GM23338 (cell line): ENCODE results near the gene MEGF6. TPM values are rescaled to one million over a fixed set of nuclear protein-coding genes. Genes with fewer than 3 reads are reported as not detected.

Experiments used
- ATAC-seq: fragments of 200-7000 bp; cut with Tn5 transposase; 3 replicates; pipeline ENCODE4 v1.9.1; 2020
- DNase-seq: peaks from one replicate; pipeline ENCODE4 v3.0.0-alpha.2; 2015; ENCODE audit warnings: low spot score
- H2AFZ ChIP-seq: fragments of 200-600 bp; sonication (generic); 2 replicates; pipeline ENCODE4 v1.8.0; 2016; ENCODE audit warnings: antibody characterized with exemption, mild to moderate bottlenecking, moderate library complexity
- H3F3A ChIP-seq: fragments of 200-600 bp; sonication (generic); replicated peaks from 2 replicates; pipeline ENCODE4 v1.8.0; 2017; ENCODE audit warnings: antibody characterized with exemption, mixed run types, low read depth
- H3K27ac ChIP-seq: fragments of 200-600 bp; sonication (generic); 2 replicates; pipeline ENCODE4 v1.6.1; 2016; ENCODE audit warnings: low read depth
- H3K27me3 ChIP-seq: fragments of 200-600 bp; sonication (generic); 2 replicates; pipeline ENCODE4 v1.8.0; 2016; ENCODE audit warnings: mild to moderate bottlenecking, mixed run types, moderate library complexity; ENCODE audit not compliant: insufficient read depth
- H3K36me3 ChIP-seq: fragments of 200-600 bp; sonication (generic); 2 replicates; pipeline ENCODE4 v1.8.0; 2016; ENCODE audit warnings: mild to moderate bottlenecking; ENCODE audit not compliant: insufficient read depth
- H3K4me1 ChIP-seq: fragments of 200-600 bp; sonication (generic); 2 replicates; pipeline ENCODE4 v1.8.0; 2016; ENCODE audit warnings: mild to moderate bottlenecking, moderate library complexity; ENCODE audit not compliant: insufficient read depth
- H3K4me2 ChIP-seq: fragments of 200-600 bp; sonication (generic); 2 replicates; pipeline ENCODE4 v1.7.1; 2017; ENCODE audit warnings: mixed run types
- H3K4me3 ChIP-seq: fragments of 200-600 bp; sonication (generic); 2 replicates; pipeline ENCODE4 v1.6.1; 2016; ENCODE audit warnings: mixed run types
- H3K79me2 ChIP-seq: fragments of 200-600 bp; sonication (generic); replicated peaks from 2 replicates; pipeline ENCODE4 v1.8.0; 2017; ENCODE audit warnings: mild to moderate bottlenecking; ENCODE audit not compliant: insufficient read depth
- H3K9me2 ChIP-seq: fragments of 200-600 bp; sonication (generic); 2 replicates; pipeline ENCODE4 v1.8.0; 2017; ENCODE audit not compliant: insufficient read depth
- H4K20me1 ChIP-seq: fragments of 200-600 bp; sonication (generic); replicated peaks from 2 replicates; pipeline ENCODE4 v1.8.0; 2017; ENCODE audit warnings: mild to moderate bottlenecking; ENCODE audit not compliant: insufficient read depth
- H3K27ac Mint-ChIP-seq: 2 replicates; pipeline ENCODE4 v1.8.0; 2020; ENCODE audit warnings: inconsistent platforms, mild to moderate bottlenecking, moderate library complexity, mixed read lengths
- H3K27me3 Mint-ChIP-seq: 3 replicates; pipeline ENCODE4 v1.8.0; 2022; ENCODE audit warnings: low read depth, mild to moderate bottlenecking, moderate library complexity, mixed read lengths, inconsistent platforms; ENCODE audit not compliant: insufficient read depth, poor library complexity
- H3K36me3 Mint-ChIP-seq: 3 replicates; pipeline ENCODE4 v1.8.0; 2021; ENCODE audit warnings: low read depth, mild to moderate bottlenecking, inconsistent platforms, moderate library complexity, mixed read lengths
- H3K4me1 Mint-ChIP-seq: 3 replicates; pipeline ENCODE4 v1.8.0; 2020; ENCODE audit warnings: mild to moderate bottlenecking, inconsistent platforms, mixed read lengths
- H3K4me3 Mint-ChIP-seq: 3 replicates; pipeline ENCODE4 v1.8.0; 2021; ENCODE audit warnings: moderate library complexity, mild to moderate bottlenecking, inconsistent platforms, mixed read lengths
- H3K9me3 Mint-ChIP-seq: 3 replicates; pipeline ENCODE4 v1.8.0; 2020; ENCODE audit warnings: moderate library complexity, mild to moderate bottlenecking, inconsistent platforms, mixed read lengths
- CREB1 ChIP-seq: fragments of 250-450 bp; sonication (Bioruptor Pico); IDR thresholded peaks from 2 replicates; pipeline ENCODE4 v1.5.0; 2020; ENCODE audit warnings: low read depth, mild to moderate bottlenecking, moderate library complexity
- CTCF ChIP-seq, 2 experiments: fragments of 200-600 bp in 1 of 2; sonication (generic) in 1 of 2; conservative IDR thresholded peaks; 2 replicates each; pipeline versions ENCODE4 v1.5.1 to v1.6.1; 2016 to 2017; ENCODE audit warnings: antibody characterized with exemption in 2 of 2, low read depth in 2 of 2, mild to moderate bottlenecking in 2 of 2, moderate library complexity in 1 of 2
- ETS1 ChIP-seq: IDR thresholded peaks from 2 replicates; pipeline ENCODE4 v1.6.1; 2016; ENCODE audit warnings: antibody characterized with exemption
- EZH2 ChIP-seq: fragments of 200-600 bp; sonication (generic); IDR thresholded peaks from one replicate; pipeline ENCODE4 v1.8.0; 2017; ENCODE audit warnings: antibody characterized with exemption, mild to moderate bottlenecking, low read depth; ENCODE audit not compliant: unreplicated experiment
- EZH2phosphoT487 ChIP-seq: fragments of 200-600 bp; sonication (generic); IDR thresholded peaks from one replicate; pipeline ENCODE4 v1.8.1; 2018; ENCODE audit warnings: antibody characterized with exemption; ENCODE audit not compliant: unreplicated experiment
- JUNB ChIP-seq: IDR thresholded peaks from one replicate; pipeline ENCODE4 v1.6.1; 2016; ENCODE audit warnings: antibody characterized with exemption; ENCODE audit not compliant: unreplicated experiment
- NANOG ChIP-seq: IDR thresholded peaks from 2 replicates; pipeline ENCODE4 v1.6.1; 2016; ENCODE audit warnings: antibody characterized with exemption, borderline replicate concordance
- POLR2AphosphoS5 ChIP-seq: IDR thresholded peaks from 2 replicates; pipeline ENCODE4 v1.6.1; 2016; ENCODE audit warnings: antibody characterized with exemption, low read depth
- REST ChIP-seq: IDR thresholded peaks from one replicate; pipeline ENCODE4 v1.6.1; 2018; ENCODE audit warnings: antibody characterized with exemption; ENCODE audit not compliant: unreplicated experiment
- STAT1 ChIP-seq: IDR thresholded peaks from one replicate; pipeline ENCODE4 v1.6.1; 2016; ENCODE audit warnings: antibody characterized with exemption; ENCODE audit not compliant: unreplicated experiment
- ZNF114 ChIP-seq: fragments of 250-450 bp; sonication (Bioruptor Pico); IDR thresholded peaks from 2 replicates; pipeline ENCODE4 v1.5.0; 2020; ENCODE audit warnings: mild to moderate bottlenecking, moderate library complexity
- ZNF331 ChIP-seq: fragments of 250-450 bp; sonication (Bioruptor Pico); IDR thresholded peaks from 2 replicates; pipeline ENCODE4 v1.5.0; 2020; ENCODE audit warnings: low read depth, mild to moderate bottlenecking, moderate library complexity
- ZNF462 ChIP-seq: fragments of 250-450 bp; sonication (Bioruptor Pico); IDR thresholded peaks from 2 replicates; pipeline ENCODE4 v1.5.0; 2020; ENCODE audit warnings: mild to moderate bottlenecking, moderate library complexity
- polyA plus RNA-seq: library from polyadenylated mRNA; unstranded; fragments of >200 nt; fragmentation: Nextera tagmentation; extraction: Ambion mirVana; gene quantifications from 2 replicates; pipeline ENCODE4 v1.2.1, GENCODE V29; 2016
- total RNA-seq: library from RNA; depleted of rRNA; stranded (reverse); fragments of >200 nt; shearing (Covaris generic); gene quantifications from 2 replicates; pipeline ENCODE4 v1.2.3, GENCODE V29; 2014

MEGF6 gene
- total and polyA plus RNA-seq, 2 experiments from 2014 or later = 4.0 to 21.4 TPM

GRCh38 chr1:3508757-3509415, 102.4 kb downstream of the MEGF6 start:
- Histone ChIP-seq H4K20me1 (no peaks in the 10 kb centered on the region; the same call in 1 of the 2 replicates), H3K79me2 (no peaks in the 10 kb centered on the region), H3K27ac (no peak overlapping the region), H3K27me3 (no peaks in the 10 kb centered on the region), H3K9me2 (no peaks in the 10 kb centered on the region), H3K4me1 (no peaks in the 10 kb centered on the region), H2AFZ (no peak overlapping the region), H3K4me3 (no peak overlapping the region), H3K4me2 (no peak overlapping the region), H3K36me3 (no peaks in the 10 kb centered on the region), H3F3A (no peaks in the 10 kb centered on the region)
- no peak for ATAC-seq
- DNase-seq = no peak
- TF ChIP-seq ETS1 (no peak), REST (no peak), ZNF331 (CRISPR knock-in tag) (no peak), ZNF114 (CRISPR knock-in tag) (no peak), POLR2AphosphoS5 (no peak), CREB1 (CRISPR knock-in tag) (no peak), EZH2 (no peak), ZNF462 (no peak), STAT1 (no peak), EZH2phosphoT487 (no peak), CTCF (conservative IDR thresholded peaks at IDR 0.05; ENCODE audit: low read depth in 2 of 2) (no peak), JUNB (no peak), NANOG (no peak)
- peaks cover 6% of the 10 kb centered on the region for H3K27me3 Mint-ChIP-seq
- no peaks in the 10 kb centered on the region; the same call in 2 of the 3 replicates for H3K4me1 Mint-ChIP-seq
- peaks cover 2% of the 10 kb centered on the region; the same call in 1 of the 3 replicates for H3K36me3 Mint-ChIP-seq
- H3K4me3 Mint-ChIP-seq = no peak overlapping the region
- H3K27ac Mint-ChIP-seq = no peak overlapping the region
- no peaks in the 10 kb centered on the region for H3K9me3 Mint-ChIP-seq
